EL (cell line): ENCODE data around the gene TAF1B.
"Not testable (repeated sequence)": the region's sequence is repeated elsewhere in the genome, so short reads cannot be mapped to it uniquely, and the experiment has no call there.

Experiments used
- DNase-seq: peaks from one replicate; pipeline ENCODE4 v3.0.0-alpha.2; 2016

The TAF1B gene

GRCh38 chr2:9887513-9887912 is 44.2 kb downstream of the TAF1B start:
- no peak for DNase-seq

- DNase-seq = no peak
Observed at GRCh38 chr2:9889812-9890261, 46.6 kb downstream of the TAF1B start.

GRCh38 chr2:9892236-9892635 is 49.0 kb downstream of the TAF1B start:
- no peak for DNase-seq

- no peak for DNase-seq
Observed at GRCh38 chr2:9895669-9896590, 52.7 kb downstream of the TAF1B start.

- DNase-seq = peak; percentile 96
Observed at GRCh38 chr2:9897331-9897737, 54.1 kb downstream of the TAF1B start.

GRCh38 chr2:9897846-9898245 is 54.6 kb downstream of the TAF1B start:
- DNase-seq = peak; percentile 29

GRCh38 chr2:9905413-9905812 is 62.1 kb downstream of the TAF1B start:
- no peak for DNase-seq

GRCh38 chr2:9907402-9907801 is 64.1 kb downstream of the TAF1B start:
- DNase-seq = no peak

GRCh38 chr2:9908639-9909038 is 65.4 kb downstream of the TAF1B start:
- DNase-seq = no peak

GRCh38 chr2:9909106-9909505 is 65.8 kb downstream of the TAF1B start:
- peak; percentile 21 for DNase-seq

GRCh38 chr2:9910699-9911098 is 67.4 kb downstream of the TAF1B start:
- DNase-seq = no peak

- DNase-seq = no peak
Observed at GRCh38 chr2:9912468-9912867, 69.2 kb downstream of the TAF1B start.

GRCh38 chr2:9914384-9915065 is 71.3 kb downstream of the TAF1B start:
- DNase-seq = peak; percentile 87

GRCh38 chr2:9918275-9918674 is 75.0 kb downstream of the TAF1B start:
- DNase-seq = peak; percentile 26

GRCh38 chr2:9919512-9919911 is 76.2 kb downstream of the TAF1B start:
- no peak for DNase-seq

GRCh38 chr2:9927020-9927419 is 83.7 kb downstream of the TAF1B start:
- not testable (repeated sequence) for DNase-seq

GRCh38 chr2:9937258-9937657 is 94.0 kb downstream of the TAF1B start:
- no peak for DNase-seq

- DNase-seq = no peak
Observed at GRCh38 chr2:9937968-9938367, 94.7 kb downstream of the TAF1B start.

- DNase-seq = no peak
Observed at GRCh38 chr2:9939587-9940485, 96.6 kb downstream of the TAF1B start.

- DNase-seq = peak; percentile 78
Observed at GRCh38 chr2:9941196-9941995, 98.1 kb downstream of the TAF1B start.

GRCh38 chr2:9941996-9942390 is 98.7 kb downstream of the TAF1B start:
- no peak for DNase-seq

GRCh38 chr2:9944330-9944758 is 101.1 kb downstream of the TAF1B start:
- peak; percentile 13 for DNase-seq
